SIG-M5 treated with dmso at 0.1 percent for 504 hours (cell line): ENCODE results near the gene CRB2.

Experiments used
- DNase-seq: peaks from one replicate; lab custom pipeline; 2025; ENCODE audit not compliant: unreplicated experiment; lab: John Stamatoyannopoulos, UW

The CRB2 gene

DNA sequence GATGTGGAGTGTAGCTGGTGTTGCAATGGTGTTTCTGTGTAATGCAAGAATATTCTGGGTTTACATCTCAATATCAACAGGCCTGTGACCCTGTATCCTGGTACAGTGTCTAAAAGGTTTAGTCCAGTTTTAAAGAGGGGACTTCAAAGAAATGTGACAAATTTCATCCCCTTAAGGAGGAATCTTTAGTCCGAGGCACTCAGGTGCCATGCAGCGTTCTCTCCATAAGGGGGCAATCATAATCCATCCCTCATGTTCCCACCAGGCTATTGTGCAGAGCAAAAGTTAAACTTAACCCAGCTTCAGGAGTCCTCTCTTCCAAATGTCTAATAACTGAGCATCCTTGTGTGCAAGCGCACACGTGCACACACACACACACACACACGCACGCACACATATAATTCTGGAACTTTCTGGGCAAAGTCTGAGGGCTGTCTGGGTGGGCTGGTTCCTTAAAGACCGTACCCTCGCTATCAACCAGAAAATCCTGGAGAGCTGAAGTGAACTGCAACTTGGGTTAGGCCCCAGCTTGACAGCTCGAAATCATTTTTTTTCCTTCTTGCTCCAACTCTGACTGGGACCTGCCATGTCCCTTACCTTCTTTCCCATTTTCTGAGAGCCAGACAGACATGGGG is 46.0 kb downstream of the CRB2 start:
- peak; percentile 40 for DNase-seq

DNA sequence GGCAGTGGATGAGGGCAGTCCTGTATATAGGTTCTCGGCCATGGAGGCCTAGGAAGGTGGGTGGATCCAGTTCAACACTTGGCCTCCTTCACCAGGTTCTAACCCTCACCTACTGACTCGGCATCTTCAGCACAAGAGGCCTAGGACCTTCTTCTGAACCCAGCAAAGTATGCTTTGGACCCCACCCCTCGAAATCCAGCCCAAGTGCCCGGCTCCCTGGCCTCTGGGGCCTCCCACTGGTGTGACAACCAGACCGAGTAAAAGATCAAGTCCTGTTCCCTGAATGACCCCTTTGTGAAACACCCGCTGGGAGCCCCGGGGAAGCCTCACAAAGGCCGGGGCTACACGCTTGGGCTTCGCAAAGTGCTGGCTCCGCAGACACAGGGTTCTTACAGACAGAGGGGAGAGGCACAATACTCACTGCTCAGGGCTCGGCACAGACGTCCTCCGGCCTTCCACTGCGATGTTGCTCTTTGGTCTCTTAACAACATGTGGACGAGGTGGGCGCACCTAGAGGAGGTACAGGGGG is 47.0 kb downstream of the CRB2 start:
- no peak for DNase-seq

DNA sequence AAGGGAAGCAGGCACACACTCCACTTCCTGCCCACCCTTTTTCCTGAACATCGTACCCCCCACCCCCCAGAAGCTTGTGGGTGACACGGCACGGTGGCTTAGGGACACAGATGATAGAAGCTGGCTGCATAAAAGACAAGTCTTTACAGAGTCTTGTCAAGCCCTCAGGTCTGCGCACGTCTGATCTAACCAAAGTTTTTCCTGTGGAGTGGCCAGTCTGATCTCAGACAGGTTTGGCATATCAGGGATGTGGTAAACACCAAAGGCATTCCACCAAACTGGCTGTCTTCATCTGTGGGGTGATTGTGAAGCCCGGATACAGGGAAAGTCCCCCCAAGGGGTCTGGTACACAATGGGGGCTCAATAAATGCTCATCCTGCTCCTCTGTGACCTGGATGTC is 50.0 kb downstream of the CRB2 start:
- DNase-seq: no peak

DNA sequence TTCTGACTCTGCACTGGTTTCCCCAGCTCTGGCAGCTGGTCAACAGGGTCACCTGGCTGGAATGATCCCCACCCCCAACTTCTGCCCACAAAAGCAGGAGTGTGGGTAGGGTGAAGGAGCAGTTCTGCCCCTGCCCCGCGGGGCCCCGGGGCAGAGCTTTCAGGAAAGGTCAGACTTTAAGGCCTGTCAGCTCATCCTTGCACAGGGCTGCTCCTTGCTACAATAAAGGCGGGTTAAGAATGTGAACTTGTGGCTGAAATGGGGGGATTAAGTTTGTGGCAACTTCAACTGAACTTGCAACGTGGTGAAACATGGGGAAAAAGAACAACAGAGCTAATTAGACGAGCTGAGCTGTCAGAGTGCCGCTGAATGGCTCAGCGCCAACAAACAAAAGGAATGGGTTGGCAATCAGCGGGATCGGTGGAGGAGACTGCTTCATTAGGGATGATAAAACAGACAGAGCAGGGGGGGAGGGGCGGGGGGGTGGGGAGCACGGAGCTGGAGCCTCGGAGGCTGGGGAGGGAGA is 50.8 kb downstream of the CRB2 start:
- no peak for DNase-seq

DNA sequence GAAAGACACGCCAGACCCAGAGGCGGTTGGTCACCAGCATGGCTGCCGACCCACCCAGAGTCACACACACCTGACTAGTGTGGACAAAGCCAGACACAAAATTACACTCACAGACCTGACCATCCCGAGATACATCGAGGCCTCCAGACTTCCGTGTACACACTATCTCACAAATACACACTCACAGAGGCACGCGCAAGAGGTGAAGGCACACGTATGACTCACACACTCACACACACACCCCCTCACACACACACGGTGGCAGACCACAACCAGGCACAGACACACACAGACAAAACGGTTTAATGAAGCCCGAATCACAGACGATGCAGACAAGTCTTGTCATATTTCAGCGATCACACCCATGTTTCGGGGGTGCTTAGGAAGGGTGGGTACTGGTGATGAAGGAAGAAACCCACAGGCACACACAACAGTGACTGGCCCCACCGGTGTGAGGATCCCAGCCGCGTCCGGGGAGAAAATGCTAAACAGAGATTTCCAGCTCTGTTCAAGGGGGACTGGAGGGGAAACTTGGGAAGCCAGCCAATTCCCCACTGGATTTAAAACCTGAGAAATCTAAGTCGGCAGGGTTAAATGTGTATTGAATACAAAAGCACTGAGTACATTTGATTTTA is 51.3 kb downstream of the CRB2 start:
- DNase-seq: no peak

DNA sequence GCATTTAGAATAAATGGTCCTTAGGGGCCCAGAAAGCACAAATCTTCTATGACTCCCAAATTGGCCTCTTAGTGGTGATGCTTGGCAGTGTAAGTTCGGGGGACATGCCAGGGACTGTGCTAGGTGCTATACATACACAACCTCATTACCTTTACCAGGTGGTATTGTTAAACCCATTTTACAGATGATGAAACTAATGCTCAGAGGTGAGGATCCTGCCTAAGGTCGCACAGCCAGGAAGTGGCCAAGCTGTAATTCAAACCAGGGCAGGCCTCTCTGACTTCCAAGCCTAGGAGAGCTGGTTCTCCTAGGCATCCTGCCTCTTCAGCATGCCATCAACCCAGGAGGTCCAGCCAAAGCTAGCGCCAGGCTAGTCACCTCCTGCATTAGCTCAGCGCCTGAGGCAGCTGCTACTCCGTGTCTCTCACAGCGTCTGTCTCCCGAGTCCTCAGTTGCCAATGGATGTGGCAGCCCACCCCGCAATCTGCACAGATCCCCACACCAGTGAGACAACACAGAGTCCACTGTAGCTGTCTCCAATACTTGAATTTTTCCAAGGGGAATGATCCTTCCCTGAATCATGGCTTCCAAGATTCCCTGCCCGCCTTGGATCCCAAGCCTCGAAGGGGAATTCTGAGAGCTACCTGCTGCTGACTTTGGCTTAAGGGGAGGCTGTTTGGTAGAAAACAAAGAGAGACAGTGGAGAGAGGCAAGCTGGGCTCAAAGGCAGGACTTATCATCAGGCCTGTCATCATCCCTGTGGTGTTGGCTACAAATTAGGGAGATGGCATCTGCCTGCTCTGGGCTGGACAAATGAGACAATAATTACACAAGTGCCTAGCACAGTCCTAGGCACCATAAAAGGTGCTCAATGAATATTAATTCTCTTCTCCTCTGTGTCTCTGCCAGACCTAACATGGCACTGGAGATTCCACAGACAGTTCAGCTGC is 52.6 kb downstream of the CRB2 start:
- DNase-seq: no peak

DNA sequence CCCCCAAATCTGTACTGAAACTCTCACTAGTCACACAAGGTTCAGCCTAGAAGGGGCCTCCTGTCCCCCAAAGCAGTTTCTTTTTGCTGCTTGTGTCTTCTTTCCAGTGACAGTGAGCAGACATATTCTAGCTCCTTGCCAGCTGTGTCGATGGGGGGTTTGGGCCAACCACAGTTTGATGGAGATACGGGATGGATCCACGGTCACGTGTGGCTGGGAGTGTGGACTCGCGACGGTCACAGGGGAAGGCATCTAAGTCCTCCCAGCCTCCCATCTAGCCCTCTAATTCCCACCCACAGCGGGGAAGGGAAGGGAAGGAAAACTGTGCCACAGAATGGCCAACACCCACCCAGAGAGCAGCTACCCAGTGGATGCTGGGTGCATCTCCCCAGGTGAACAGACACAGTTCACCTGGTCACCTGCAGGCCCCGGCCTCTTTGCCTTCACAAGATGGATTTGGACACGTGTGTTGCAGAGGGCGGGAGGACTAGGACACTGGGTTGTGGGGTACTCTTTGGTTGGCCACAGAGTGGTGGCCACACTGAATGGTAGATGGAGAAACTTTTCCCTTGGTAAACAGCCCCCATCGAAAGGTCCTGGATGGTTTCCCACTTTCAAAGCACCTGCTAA is 54.4 kb downstream of the CRB2 start:
- no peak for DNase-seq

DNA sequence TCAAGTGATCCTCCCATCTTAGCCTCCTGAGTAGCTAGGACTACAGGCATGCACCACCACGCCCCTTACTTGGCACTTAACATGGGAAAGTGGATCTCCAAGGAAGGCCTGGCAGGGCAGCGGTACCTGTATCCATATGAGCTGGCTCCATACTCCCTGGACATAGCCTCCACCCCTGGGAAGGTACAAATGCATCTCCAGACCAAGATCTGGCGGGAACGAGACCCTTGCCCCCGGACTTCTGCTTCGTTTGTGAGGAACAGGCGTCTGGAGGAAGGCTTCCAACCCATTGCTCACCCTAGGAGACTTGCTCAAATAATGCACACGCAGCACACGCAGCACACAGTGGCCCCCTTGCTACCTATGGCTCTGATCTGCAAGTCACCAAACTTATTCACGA is 55.2 kb downstream of the CRB2 start:
- no peak for DNase-seq

DNA sequence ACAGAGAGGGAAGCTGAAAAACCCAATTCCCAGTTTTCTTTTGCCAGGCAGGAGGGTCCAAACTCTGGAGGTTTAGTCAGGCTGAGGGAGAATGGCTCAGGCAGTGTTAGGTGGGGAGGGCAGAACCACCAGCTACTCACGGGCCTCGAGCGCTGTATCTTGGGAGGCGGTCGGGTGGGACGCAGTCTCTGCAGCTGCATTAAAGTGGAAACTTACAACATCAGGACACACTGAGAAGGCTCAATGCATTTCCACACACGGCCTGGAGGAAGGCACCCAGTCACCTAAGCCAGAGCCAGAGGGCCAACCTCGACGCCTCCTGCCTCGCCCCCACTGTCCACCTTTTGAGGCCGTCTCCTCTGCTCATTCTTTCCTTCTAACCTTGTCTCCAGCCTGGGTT is 55.6 kb downstream of the CRB2 start:
- DNase-seq: no peak

DNA sequence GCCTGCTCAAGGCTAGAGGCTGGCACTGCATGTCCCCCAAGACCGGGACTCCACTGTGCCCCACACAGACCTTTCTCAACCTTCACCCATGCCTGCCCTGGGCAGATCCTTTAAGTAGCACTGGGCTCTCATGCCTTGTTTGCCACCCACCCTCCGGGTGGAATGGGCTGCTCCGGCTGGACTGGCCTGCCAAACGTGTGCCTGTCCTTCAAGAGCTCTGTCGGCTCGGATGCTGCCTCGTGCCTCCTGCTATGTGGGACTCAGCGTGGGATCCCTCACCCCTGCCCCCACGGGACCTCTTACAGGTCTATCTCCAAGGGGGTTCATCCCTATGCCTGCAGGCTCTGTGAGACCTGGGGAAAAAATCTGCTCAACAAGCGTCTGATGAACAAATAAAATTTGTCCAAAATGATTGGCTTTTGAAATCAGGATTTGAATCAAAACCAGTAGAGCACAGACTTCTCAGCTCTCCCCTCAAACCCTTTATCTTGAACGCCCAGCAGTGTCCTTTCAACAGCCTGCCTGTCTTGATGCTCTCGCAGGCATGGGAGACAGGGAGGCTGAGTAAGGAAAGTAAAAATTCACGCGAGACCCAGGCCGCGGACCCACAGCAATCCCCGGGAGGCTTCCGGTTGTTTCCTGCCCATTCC is 56.3 kb downstream of the CRB2 start:
- no peak for DNase-seq

DNA sequence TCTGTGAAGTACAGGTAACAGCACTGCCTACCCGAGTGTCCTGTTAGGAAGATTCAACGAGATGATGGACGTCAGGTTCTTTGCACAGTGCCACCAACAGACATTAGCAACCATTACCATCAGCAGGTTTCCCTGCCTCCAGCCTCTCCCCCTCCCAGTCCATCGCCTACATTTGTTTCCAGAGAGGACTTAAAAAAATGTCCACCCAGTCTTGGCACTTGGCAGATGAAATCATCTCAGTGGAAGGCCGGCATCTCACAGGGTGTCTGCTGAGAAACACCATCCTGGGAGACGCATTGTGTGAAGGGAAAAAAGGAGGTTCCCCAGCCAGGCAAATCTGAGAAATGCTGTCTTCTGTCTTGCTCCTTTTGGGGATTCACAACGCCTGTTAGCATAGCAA is 58.2 kb downstream of the CRB2 start:
- no peak for DNase-seq

DNA sequence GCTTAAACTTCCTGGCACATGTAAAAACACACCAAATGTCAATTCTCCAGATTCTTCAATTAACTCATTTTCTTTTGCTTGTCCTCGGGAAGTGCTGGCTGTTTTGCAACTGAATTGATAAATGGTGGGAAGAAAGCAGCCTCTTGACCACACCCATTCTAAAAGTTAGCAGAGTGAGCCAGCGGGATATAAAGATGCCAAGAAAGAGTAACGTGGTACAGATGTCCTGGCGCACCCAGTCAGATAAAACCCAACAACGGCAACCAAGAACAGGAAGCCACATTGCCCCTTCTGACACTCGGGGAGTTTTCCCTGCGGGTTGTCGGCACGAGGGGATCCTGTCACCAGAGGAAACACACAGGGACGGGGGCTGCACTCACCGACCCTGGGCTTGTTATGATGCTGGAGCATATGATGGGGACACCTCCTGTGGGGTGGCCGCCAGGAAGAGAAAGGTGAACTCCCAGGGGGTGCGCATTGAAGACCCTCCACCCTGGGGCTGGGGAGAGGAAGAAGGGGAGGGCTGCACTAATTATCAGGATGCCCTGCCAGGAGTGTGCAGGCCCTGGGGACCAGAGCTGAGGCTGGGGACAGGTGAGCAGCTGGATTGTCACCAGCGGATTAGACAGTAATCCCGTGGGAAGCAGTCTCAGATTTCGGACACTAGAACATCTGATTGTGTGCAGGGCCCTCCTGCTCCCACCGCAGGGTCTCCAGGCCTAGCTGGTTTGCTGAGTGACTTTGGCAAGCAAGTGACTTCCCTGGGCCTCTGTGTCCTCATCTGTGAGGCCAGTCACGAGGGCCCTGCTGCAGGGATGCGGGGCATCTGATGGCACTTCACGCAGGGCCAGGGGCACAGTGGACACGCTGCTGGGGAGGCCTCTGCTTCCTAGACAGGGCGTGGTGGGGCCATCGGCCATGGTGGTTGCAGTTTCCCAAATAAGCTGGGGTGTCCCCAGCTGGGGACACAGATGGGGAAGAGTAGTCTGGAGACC is 59.2 kb downstream of the CRB2 start:
- DNase-seq: no peak

DNA sequence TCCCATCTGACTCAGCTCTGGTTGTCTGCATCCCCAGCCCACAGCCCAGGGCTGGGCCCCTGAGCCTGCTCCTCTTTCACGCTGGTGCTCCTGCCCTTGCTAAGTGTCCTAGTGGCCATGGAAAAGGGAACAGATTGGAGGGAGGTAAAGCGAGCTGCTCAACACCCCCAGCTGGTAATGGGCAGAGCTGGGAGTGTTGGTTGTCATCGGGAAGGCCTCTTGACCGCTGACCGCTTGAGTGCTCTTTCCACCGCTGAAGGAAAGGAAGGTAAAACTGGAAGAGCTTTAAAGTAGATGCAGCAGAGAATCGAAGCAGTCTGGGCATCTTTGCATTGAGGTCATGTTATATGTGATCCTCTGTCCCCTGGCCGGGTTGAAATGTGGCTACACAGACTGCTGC is 60.2 kb downstream of the CRB2 start:
- no peak for DNase-seq

DNA sequence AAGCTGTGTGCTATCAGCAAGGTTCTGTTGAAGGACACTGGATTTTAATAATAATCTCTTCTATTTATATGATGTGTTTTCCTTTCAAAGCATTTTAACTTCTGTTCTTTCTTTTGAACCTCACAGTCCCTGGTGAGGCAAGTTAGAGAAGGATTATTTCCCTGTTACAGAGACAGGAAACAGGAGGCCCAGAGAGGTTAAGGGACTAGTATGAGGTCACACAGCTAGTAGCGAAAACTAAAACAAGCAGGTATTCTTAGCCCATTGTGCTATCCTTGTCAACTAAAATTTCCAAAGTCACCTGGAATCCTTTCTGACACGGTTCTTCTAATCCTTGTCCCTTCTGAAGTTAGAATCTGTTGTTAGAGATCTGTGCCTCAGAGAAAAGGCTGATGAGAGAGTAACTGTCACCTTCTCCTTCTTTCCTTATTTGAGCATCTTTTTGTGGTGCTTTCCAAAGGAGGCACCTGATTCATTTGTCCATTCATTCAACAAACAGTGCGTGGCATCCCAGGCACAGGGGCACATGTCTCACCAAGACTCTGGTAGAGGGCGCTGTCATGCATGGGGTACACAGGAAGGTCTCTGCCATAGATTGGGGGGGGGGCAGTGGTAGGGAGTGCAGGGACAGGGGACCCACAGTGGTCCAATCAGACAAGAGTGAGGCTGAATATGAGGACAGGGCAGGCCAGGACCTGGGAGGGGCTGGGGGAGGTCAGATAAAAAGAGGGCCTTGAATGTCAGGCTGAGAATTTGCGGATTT is 61.5 kb downstream of the CRB2 start:
- DNase-seq: no peak

DNA sequence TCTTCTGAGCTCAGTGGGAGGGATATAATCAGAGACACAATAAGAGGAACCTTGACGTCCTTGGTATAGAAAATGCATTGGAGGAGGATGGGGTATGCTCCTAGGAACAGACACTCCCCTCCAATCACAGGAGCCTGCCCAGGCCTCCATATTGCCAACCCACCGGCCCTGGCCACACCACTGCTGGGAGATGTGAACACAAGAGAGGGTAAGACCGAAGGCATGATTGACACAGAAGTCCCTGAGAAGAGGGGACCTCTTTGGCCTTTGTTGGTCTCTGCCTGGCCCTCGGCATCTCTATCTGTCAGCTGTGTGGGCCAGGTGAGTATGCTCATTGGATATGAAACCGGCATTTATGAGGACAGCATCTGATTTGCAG is 62.0 kb downstream of the CRB2 start:
- no peak for DNase-seq

DNA sequence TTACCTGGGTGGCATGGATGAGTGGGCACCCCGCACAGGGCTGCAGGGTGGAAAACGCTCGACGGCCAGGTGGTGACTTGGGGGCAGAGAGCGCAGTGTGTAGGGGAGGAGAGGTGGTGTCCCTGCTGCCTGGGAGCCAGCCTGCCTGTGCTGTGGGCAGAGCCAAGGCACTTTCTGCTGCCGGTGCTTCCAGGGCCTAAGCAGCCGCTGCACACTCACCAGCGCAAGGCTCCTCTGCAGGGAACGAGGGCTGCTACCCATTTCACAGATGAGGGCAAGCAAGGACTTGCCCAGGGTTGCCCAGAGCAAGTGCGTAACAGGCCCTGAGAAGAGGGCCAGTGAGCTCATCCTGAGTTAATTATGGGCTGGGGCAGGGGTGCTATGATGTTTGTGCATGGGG is 62.5 kb downstream of the CRB2 start:
- no peak for DNase-seq

DNA sequence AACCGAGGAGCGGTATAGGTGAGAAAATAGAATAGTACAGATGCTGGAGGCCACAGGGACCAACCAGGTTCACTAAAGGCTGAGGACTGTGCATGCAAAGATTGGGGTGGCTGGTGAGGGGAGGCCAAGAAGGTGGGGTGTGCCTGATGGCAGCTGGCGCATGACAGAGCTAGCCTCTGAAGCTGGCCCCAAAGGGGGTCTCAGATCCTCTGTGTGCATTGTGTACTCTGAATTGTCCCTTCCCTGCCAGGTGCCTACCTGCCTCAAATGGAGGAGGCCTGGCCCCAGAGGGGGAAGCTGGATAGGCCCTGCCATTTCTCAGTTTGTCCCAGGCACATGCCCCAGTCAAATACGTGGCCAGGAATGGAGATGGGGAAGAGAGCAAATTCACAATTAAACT is 63.1 kb downstream of the CRB2 start:
- no peak for DNase-seq

DNA sequence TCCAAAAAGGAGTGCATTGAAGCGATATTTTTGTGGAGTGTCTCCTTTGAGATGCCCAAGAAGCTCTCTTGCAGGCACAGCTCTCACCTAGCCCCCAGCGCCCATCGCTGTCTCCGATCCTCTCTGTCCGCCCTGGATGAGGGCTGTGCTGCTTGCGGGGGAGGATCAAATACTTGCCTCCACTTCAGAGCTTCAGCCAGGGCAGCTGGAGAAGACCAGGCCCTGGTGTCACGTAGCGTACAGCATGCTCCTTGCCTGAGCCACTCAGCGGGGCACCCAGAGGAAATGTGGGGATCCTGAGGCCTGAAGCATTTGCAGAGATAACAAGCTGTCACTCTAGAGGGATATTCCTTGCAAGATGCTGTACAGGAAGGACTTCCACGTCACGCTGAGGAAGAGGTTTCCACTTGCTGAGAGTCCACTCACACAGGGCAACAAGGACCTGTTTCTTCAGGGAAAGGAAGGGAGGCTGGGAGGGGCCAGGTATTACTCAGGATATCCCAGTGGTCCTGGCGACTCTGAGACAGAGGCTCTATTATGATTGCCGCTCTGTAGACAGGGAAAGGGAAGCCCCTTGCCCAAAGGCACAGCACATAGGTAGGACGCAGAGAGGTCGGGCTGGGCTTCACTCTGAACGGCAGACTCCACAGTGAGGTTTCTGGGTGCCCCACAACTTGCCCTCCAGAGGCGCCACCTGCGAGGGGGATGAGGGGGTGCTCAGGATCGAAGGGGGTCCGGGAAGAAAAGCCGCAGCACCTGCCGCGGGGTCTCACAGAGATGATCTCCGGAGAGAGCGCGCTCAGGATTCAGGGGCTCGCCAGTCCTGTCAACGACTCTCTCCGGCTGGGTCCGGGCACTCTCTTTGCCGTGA is 64.0 kb downstream of the CRB2 start:
- DNase-seq: no peak
